Hypothalamus (tissue), 51 donors: ENCODE data around the gene MPST.

Experiments used
- DNase-seq, 51 donors: peaks; one replicate each; lab custom pipeline; 2025; lab: John Stamatoyannopoulos, UW

Gene MPST

GRCh38 chr22:37074537-37074936, 55.0 kb downstream of the MPST start:
- no peak for DNase-seq

GRCh38 chr22:37075046-37075445, 55.5 kb downstream of the MPST start:
- DNase-seq: no peak

- no peak for DNase-seq
Measured at GRCh38 chr22:37075822-37076433, 56.4 kb downstream of the MPST start.

DNA sequence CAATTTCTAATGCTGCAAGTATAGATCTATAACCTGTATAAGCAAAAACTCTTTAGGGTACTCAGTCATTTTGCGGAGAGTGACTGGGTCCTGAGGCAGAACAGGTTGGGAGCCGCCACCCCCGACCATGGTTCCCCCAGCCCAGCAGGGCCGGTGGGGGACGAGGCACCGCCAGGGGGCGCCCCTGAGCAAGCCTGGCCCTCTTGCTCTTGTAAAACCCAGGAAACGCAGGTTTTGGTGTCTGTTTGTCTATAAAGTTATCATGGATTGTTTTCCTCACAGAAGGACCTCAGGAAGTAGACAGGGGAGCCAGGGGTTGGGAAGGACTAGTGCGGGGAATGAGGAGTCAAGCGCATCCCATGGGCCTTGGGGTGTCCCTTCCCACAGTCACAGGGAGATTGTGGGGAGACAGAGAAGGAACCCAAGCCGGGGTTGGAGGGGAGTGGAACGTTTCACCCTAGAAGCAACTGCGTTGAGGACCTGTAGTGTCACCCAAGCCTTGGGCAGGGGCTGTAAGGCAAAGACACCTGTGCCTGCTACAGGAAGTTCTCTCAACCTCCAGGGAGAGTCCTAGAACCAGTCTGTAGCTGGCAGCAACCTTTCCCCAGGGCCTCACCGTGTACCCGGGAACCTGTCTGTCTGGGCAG, 58.4 kb downstream of the MPST start:
- DNase-seq: peak in 28 of 51 donors; percentile 1 to 67 (median 14)

DNA sequence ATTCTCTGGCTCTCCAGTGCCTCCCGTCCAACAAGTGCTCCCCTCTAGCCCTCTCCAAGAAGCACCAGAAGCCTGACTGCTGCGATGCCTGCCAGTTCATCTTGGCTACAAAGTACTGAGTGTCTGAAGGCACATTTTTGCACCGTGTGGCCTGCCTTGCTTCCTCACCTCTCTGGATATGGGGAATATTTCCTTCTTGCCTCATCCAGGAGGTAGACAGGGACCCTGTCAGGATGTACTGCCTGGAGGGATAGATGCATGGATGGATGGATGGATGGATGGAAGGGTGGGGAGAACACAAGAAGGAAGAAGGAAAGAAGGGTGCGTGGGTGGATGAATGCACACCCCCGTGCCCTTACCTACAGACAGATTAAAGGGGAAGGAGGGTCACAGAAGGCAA, 59.6 kb downstream of the MPST start:
- no peak for DNase-seq
